ENCODE data around the gene ZNF358.

- TF ChIP-seq CTCF (IDR thresholded peaks at IDR 0.05) (no peak), POLR2A (IDR thresholded peaks at IDR 0.05) (no peak)
Measured at GRCh38 chr19:7515110-7515644, 726 bp upstream of the ZNF358 start.

Data from testis (tissue), 2 donors.